Measurements from ENCODE around the gene CYBC1. TPM values are rescaled to one million over a fixed set of nuclear protein-coding genes. Genes with fewer than 3 reads are reported as not detected.
A peak's percentile ranks its signal among the peaks of the same experiment; 100 is the strongest.

The CYBC1 gene
- total RNA-seq, 1 experiment from 2014 or later, result 95.4 TPM

DNA sequence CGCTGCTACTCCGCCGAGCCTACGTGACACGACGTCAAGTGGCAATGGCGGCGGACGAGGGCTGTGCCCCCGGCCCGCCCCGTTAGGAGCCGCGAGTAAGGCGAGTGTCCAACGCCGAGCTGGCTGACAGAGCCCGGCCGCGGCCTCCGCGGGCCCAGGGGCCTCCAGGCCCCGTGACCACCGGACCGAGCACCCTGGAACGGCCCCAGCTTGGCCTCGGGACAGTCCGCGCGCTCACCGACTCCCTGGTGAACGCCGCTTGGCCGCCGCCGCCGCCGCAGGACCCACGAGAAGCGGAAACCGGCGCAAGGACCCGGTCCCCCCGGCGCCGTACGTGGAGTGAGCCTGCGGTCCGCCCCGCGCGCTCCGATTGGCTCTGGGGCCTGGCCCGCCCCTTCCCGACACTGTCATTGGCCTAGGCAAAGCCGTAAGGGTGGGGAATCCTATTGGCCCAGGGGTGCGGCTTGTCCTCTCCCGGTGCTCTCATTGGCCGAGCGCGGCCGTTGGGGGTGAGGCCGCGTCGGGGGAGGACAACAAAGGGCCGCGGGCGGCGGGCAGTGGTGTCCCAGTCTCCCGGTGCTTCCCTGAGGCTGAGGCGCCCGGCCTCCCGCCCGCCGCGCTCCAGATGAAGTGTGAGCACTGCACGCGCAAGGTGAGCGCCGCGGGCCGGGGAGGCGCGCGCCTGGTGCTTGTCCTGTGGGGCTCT is 7.8 kb upstream of the CYBC1 start, which contains the start of gene NARF (continued):
- TF ChIP-seq, protein P1, sequence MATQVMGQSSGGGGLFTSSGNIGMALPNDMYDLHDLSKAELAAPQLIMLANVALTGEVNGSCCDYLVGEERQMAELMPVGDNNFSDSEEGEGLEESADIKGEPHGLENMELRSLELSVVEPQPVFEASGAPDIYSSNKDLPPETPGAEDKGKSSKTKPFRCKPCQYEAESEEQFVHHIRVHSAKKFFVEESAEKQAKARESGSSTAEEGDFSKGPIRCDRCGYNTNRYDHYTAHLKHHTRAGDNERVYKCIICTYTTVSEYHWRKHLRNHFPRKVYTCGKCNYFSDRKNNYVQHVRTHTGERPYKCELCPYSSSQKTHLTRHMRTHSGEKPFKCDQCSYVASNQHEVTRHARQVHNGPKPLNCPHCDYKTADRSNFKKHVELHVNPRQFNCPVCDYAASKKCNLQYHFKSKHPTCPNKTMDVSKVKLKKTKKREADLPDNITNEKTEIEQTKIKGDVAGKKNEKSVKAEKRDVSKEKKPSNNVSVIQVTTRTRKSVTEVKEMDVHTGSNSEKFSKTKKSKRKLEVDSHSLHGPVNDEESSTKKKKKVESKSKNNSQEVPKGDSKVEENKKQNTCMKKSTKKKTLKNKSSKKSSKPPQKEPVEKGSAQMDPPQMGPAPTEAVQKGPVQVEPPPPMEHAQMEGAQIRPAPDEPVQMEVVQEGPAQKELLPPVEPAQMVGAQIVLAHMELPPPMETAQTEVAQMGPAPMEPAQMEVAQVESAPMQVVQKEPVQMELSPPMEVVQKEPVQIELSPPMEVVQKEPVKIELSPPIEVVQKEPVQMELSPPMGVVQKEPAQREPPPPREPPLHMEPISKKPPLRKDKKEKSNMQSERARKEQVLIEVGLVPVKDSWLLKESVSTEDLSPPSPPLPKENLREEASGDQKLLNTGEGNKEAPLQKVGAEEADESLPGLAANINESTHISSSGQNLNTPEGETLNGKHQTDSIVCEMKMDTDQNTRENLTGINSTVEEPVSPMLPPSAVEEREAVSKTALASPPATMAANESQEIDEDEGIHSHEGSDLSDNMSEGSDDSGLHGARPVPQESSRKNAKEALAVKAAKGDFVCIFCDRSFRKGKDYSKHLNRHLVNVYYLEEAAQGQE (IDR thresholded peaks at IDR 0.05; ENCODE audit: low read depth), result no peak
- TF ChIP-seq SP1 (IDR thresholded peaks at IDR 0.05; ENCODE audit: low read depth), result peak; percentile 99
- TF ChIP-seq ELF1 (IDR thresholded peaks at IDR 0.05; ENCODE audit: borderline replicate concordance, low read depth), result no peak

DNA sequence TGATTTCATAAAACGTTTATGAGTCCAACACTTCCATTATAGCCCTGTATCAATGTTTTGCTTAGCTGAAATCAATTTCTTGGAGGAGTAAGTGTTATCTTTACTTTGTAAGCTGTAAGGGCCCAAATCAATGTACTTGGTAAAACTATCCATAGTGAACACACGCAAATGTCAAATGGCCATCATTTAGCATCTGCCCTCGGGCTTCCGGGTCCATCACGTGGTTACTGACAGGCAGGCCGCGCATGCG is 7.3 kb upstream of the CYBC1 start:
- TF ChIP-seq EGR1 (IDR thresholded peaks at IDR 0.05; ENCODE audit: low read depth), result no peak
- TF ChIP-seq, protein P2, sequence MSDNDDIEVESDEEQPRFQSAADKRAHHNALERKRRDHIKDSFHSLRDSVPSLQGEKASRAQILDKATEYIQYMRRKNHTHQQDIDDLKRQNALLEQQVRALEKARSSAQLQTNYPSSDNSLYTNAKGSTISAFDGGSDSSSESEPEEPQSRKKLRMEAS (IDR thresholded peaks at IDR 0.05), result peak; percentile 95
- TF ChIP-seq SIN3A (IDR thresholded peaks at IDR 0.05; ENCODE audit: low read depth), result 0 out of 2 replicates have a peak, but pooled peaks have one; percentile 80
- TF ChIP-seq ELF1 (IDR thresholded peaks at IDR 0.05; ENCODE audit: borderline replicate concordance, low read depth), result peak; percentile 95; the same call in 1 of the 2 replicates
- H3K27ac ChIP-seq (ENCODE audit: low read depth, low read length), result peak overlapping the region; percentile 99
- no peaks in the 10 kb centered on the region for H3K9me3 ChIP-seq (ENCODE audit: control insufficient read depth in 1 of 2, insufficient read depth in 1 of 2, low read depth in 1 of 2, low read length in 2 of 2)
- ChIA-PET CTCF (no interaction called here), RAD21 (ENCODE audit: low non-redundant PET in 1 of 2, low total read pairs in 2 of 2, uncharacterized antibody in 2 of 2, unreplicated experiment in 2 of 2) (no interaction called here), POLR2A (no interaction called here)
- peaks cover 5% of the 10 kb centered on the region; the same call in 1 of the 2 replicates for H3K79me2 ChIP-seq (ENCODE audit: insufficient read depth, low read length)
- H3K36me3 ChIP-seq (ENCODE audit: control insufficient read depth in 1 of 2, insufficient read depth in 2 of 2, low read length in 2 of 2), result peaks cover 8 to 14% of the 10 kb centered on the region in 2 experiments; a peak in 3 of 4 replicates
- H3K4me1 ChIP-seq (ENCODE audit: control insufficient read depth in 1 of 2, insufficient read depth in 2 of 2, low read length in 2 of 2), result peaks cover 8 to 19% of the 10 kb centered on the region in 2 experiments; a peak in 3 of 4 replicates
- no peaks in the 10 kb centered on the region for H4K20me1 ChIP-seq (ENCODE audit: insufficient read depth)
- DNase-seq (ENCODE audit: low read depth, low spot score) (no peak), ATAC-seq (no peak)
- no peak overlapping the region for H2AFZ ChIP-seq (ENCODE audit: low read depth, low read length, poor library complexity, severe bottlenecking)
- peak overlapping the region; percentile 76 to 96 for H3K4me3 ChIP-seq (replicated peaks in 1 of 2; ENCODE audit: low read depth in 1 of 2, low read length in 2 of 2)
- H3K4me2 ChIP-seq (ENCODE audit: low read length), result peak overlapping the region; percentile 76
- no peaks in the 10 kb centered on the region for H3K27me3 ChIP-seq (ENCODE audit: insufficient read depth, low read length)
- peak overlapping the region; percentile 86 for H3K9ac ChIP-seq (ENCODE audit: low read length)
- TSS peak; percentile 79 for BruUV-seq (replicated peaks)
- intact Hi-C loops (cut with micrococcal nuclease), result loop anchor here (1.0 to 2.0 kb wide), 3 partner anchors 8 to 93 kb away; partner anchors contain the start of gene CYBC1
- no peaks in the 10 kb centered on the region for H3K9me2 ChIP-seq (ENCODE audit: insufficient read depth)

Data from HCT116 (cell line).